ENCODE results near the gene WDR72.

GRCh38 chr15:53525894-53526293 is 233.6 kb downstream of the WDR72 start:
- TF ChIP-seq CTCF (IDR thresholded peaks at IDR 0.05), result no peak
- no peak for TF ChIP-seq POLR2A (IDR thresholded peaks at IDR 0.05)
